HG02678 (cell line): ENCODE data around the gene SLC27A1.
"Not testable (repeated sequence)": the region's sequence is repeated elsewhere in the genome, so short reads cannot be mapped to it uniquely, and the experiment has no call there.

Source experiments
- ATAC-seq: cut with Tn5 transposase; IDR thresholded peaks from one replicate; pipeline ENCODE4 v1.9.1; 2021; ENCODE audit warnings: mild to moderate bottlenecking, moderate library complexity; ENCODE audit not compliant: unreplicated experiment

SLC27A1 gene

GRCh38 chr19:17538684-17539237 is 68.4 kb downstream of the SLC27A1 start:
- ATAC-seq: no peak

- peak; percentile 66 for ATAC-seq
Observed at GRCh38 chr19:17539238-17540117, 69.2 kb downstream of the SLC27A1 start.

GRCh38 chr19:17540174-17540573 is 69.8 kb downstream of the SLC27A1 start:
- ATAC-seq: no peak

GRCh38 chr19:17541184-17541759 is 70.9 kb downstream of the SLC27A1 start:
- ATAC-seq: no peak

GRCh38 chr19:17542042-17542441 is 71.7 kb downstream of the SLC27A1 start:
- no peak for ATAC-seq

GRCh38 chr19:17542793-17543582 is 72.7 kb downstream of the SLC27A1 start:
- ATAC-seq: no peak

- ATAC-seq: no peak
Observed at GRCh38 chr19:17543986-17544385, 73.7 kb downstream of the SLC27A1 start.

- no peak for ATAC-seq
Observed at GRCh38 chr19:17544418-17544817, 74.1 kb downstream of the SLC27A1 start.

- ATAC-seq: no peak
Observed at GRCh38 chr19:17548145-17548544, 77.8 kb downstream of the SLC27A1 start.

- no peak for ATAC-seq
Observed at GRCh38 chr19:17549085-17549740, 78.9 kb downstream of the SLC27A1 start.

- no peak for ATAC-seq
Observed at GRCh38 chr19:17550076-17550667, 79.8 kb downstream of the SLC27A1 start.

- ATAC-seq: not testable (repeated sequence)
Observed at GRCh38 chr19:17552735-17553134, 82.4 kb downstream of the SLC27A1 start.

GRCh38 chr19:17553256-17553655 is 82.9 kb downstream of the SLC27A1 start:
- ATAC-seq: no peak

GRCh38 chr19:17554968-17555479 is 84.7 kb downstream of the SLC27A1 start:
- ATAC-seq: no peak

- peak; percentile 90 for ATAC-seq
Observed at GRCh38 chr19:17555480-17555928, 85.2 kb downstream of the SLC27A1 start, which contains the start of gene COLGALT1. Gene COLGALT1, plus strand, starts transcription at chr19:17555649. Its CDS starts 65 bp downstream, at chr19:17555714.
